HG02970 (cell line): ENCODE measurements around the gene MRPS18B.
A peak's percentile ranks its signal among the peaks of the same experiment; 100 is the strongest.

Experiments used
- ATAC-seq: cut with Tn5 transposase; IDR thresholded peaks from one replicate; pipeline ENCODE4 v1.9.1; 2021; ENCODE audit warnings: mild to moderate bottlenecking, moderate library complexity, moderate number of reproducible peaks; ENCODE audit not compliant: unreplicated experiment, low FRiP score

MRPS18B gene

DNA sequence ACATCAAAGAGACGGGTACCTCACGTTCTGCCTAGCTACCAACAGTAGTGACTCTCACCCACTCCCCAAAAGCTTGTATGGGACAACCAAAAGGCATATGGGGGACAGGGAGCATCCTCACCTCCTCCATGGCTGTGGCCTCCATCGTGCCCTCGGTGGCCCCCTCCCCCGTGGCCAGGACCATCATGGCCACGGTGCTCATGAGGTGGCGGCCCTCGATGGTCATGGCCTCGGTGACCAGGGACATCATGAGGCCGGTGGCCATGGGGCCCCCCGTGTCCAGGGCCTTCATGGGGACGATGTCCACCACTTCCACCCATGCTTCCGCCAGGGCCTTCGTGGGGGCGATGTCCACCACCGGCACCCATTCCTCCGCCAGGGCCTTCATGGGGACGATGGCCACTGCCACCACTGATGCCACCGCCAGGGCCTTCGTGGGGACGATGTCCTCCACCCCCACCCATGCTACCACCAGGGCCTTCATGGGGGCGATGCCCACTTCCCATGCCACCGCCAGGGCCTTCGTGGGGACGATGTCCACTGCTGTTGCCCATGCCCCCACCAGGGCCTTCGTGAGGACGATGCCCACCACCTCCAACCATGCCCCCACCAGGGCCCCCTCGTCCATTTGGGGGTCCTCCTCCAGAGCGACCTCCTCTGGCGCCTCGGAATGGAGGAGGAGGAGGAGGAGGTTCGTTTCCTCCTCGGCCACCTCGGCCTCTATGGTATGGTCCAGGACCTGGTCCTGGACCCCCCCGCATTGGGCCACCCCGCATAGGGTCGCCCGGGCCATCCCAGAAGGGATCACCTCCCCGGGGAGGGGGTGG, 15.6 kb upstream of the MRPS18B start:
- no peak for ATAC-seq

DNA sequence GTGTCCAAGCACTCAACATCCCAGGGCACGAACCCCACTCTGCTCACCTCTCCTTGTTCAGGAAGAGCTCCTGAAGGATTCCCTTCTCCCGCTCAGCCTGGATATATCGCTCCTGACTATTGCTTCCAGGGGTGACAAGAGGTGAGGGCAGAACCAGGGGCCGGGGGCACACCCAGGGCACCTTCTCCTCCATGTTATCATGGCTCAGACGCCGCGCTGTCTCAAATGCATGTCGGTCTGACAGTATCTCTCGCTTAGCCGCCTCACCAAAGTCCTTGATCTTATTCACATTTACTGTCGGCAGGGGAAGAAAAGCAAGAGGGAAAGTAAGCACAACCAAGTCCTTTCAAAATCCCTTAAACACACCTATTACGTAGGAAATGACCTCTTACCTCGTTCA, 13.7 kb upstream of the MRPS18B start:
- ATAC-seq = no peak

DNA sequence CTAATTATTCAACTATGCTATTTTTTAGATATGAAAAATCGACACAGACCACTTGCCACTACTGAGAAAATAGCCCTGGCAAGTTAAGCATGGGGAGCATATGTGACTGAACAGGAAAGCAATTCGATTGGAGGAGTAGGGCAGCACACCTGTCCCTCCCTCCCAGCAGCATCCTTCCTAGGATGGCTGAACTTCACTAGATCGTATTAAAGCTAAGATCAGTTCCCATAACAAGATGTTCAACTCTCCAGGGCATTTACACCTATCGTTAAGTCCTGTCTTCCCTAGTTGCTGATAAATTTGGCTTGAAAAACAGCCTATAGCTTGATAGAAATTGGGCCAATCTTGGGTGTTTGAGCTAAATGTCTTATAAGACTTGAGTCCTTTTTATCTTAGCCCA, 7.6 kb upstream of the MRPS18B start:
- no peak for ATAC-seq

DNA sequence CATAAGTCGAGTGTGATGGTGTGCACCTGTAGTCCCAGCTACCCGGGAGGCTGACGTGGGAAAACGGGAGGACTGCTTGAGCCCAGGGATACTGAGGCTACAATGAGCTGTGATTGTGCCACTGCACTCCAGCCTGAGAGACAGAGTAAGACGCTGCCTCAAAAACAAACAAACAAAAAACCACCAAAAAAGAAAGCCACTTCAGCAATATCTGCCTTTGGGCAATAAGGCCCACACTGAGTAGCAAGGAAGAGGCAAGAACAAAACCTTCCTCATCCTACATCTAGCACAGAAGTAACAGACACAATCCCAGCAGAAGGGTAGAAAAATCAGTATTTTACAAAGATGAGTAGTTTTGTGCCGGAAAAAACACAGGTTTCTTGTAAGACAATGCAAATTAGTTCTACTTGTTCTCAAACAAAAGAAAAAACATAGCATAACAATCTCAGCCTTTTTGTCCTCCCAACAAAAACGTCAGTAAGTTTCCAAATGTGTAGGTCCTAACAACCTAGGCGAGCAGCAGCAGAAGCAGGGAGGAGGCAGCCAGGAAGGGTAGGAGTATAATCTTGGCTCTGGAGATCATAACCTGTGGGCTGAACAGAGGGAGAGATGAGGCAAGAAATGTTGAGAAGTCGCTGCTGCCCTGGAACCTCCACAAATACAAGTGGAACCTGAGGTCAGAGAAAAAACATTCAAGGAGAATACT, 6.3 kb upstream of the MRPS18B start:
- no peak for ATAC-seq

DNA sequence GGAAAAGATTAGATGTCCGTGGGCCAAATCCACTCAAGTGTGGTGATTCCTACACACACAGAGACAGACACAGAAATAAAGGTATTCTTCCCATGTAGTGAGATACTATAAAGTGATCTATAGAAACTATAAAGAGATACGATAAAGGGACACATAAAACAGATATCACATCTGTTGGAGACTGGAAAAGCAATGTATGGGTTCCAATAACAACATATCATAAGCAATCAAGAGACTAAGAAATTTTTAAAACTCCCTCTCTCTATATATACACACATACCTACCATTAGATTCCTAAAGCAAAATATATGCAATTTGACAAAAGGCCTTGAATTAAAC, 5.8 kb upstream of the MRPS18B start:
- ATAC-seq = no peak

DNA sequence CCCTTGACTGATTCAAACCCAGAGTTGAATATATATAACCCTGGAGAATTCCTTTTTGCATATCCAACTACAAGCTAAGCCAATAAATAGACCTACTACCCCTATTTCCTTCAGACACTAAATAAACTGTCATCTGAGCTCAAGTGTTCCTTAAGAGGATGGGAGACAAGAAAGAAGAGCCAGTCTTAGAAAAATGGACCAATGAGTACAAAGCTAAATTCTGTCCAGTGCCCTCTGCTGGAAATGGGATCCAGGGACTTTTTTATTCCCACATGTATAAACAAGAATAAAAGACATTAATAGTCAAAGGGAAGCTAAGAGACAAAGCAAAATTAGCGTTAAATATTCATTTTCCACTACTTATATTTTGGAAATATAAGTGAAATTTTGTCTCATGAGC, 5.4 kb upstream of the MRPS18B start:
- ATAC-seq = no peak

DNA sequence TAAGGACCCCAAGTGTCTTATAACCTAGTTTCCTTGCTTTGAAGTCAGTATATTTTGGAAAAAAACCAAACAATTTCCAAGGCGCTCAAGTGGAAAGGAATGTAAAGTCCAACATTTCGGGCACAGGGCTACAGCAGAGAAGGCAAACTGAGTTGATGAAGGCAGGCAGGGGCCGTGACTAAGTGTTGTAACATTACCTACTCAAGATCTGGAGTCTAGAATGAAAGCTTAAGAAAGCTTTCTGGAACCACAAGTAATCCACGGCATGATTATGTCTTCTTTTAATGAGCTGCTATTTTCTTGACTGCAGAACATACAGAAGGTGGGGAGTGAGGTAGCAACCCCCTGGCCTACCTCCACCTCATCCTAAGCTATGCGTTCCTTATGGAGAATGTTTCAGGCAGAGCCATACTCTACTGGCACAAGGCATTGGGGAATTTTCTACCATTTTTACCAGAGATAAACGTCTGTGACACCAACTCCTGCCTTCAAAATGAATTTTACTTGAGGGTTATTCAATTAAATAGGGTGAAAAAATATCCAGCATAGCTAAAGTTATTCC, 4.9 kb upstream of the MRPS18B start:
- ATAC-seq = no peak

DNA sequence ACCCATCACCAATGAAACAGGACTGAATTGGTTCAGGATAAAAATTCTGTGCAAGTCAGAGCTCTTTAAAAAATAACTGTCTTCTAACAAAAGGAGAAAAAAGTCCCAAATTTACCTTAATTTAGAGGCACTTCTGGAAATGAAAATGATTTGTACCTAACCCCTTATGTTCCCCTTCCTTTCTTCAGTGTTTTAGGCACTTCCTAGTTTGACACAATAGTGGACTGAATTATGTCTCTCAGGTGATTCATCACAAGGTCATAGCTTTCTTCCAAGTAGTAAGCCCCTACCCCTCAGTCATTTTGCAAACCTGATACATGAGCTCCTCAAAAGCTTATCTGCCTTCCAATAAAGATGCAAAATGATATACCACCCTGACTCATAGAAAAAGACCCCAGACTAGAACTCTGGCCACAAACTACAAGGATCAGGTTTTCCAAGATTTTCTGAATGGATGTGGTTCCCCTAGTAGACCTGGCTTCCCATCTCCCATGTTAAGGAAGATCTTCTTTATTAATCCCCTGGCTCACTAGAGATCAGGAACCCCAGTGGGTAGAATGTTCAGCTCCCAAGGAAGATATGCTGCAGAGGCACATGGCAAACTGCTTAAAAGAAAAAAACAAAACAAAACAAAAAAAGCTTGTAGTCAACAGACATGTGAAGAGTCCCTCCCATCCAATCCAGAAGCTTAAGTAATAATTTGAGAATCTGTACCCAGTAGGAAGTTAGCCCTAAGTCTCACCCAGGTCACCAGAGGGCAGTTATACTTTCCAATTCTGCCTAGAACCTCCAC, 4.2 kb upstream of the MRPS18B start:
- no peak for ATAC-seq

DNA sequence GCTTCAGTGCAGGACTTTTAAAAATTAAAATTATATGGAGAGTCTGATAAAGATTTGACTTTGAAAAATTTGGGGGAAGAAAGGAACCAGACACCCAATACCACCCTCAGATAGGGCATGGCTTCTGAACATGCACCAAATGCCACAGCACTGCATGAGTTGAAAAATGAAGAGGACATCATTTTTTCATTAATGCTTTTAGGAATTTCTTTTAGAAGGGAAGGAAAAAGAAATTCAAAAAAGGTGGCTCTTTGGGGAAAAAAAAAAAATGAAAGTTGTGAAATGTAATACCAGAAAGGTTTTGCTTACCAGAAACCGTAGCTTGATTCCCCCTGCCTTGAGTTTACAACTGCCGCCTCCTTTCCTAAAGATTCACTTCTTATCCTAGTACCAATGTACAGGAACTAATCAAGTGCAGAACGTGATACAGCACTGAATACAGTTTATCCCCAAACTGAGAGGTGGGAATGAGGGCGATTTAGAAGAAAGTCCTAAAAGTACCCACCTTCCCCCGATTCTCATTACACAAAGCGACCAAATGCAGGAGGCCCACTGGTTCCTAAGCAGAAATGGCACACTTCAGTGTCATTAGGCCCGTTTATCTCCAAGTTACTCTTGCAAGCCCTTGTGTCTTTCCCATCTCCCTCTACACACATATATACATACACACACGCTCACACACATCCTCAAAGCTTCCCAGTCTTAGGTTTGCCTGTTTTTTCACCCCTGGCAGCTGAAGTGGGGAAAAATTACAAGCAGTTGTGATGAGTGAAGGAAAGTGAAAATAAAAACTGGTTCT, 3.4 kb upstream of the MRPS18B start:
- no peak for ATAC-seq

DNA sequence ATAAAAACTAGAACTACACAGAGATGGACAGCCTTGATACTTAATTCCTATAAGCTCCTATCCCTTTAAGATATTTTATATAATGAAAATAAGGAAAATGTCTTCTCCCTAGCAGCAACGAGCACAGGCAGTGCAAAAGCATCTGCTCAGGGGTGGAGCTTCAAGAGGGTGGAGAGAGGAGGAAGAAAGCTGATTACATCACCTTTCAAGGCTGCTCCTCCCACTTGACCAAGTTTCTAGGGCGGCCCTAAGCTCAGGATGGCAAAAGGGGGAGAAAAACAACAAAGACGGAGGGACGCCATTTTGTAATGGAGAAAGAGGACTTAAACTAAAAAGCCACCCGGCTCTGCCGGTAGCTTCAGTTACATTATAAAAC, 2.8 kb upstream of the MRPS18B start:
- ATAC-seq = peak; percentile 26

DNA sequence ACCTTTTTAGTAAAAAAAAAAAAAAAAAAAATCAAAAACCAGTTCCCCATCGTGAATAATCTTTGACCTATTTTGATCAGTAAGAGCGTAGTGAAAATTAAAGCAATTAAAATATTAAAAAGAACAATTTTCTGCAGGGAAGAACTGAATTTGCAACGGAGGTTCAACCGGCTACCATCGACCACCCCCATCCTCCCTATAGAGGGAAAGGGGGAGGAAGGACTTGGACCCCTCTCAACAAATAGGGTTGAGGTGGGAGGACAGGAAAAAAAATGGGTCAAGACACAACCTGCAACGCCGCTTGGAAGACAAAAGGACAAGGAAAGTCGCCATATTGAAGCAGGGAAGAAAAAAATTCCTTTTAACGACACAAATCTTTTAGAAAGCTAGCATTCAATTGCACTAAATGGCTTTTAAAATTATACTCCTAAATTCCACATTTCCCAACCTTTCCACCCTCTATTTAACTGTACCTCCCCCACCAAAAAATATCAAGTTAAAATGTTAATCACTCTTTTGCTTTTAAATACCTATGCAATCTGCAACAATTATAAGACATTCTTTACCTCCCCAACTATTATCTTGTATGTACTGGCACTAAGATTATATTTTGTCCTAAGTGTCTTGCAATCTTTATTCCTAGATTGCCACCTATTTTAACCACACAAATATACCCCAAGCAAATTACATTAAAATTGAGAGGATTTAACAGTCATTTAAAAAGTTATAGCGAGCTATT, 2.3 kb upstream of the MRPS18B start:
- ATAC-seq = no peak

DNA sequence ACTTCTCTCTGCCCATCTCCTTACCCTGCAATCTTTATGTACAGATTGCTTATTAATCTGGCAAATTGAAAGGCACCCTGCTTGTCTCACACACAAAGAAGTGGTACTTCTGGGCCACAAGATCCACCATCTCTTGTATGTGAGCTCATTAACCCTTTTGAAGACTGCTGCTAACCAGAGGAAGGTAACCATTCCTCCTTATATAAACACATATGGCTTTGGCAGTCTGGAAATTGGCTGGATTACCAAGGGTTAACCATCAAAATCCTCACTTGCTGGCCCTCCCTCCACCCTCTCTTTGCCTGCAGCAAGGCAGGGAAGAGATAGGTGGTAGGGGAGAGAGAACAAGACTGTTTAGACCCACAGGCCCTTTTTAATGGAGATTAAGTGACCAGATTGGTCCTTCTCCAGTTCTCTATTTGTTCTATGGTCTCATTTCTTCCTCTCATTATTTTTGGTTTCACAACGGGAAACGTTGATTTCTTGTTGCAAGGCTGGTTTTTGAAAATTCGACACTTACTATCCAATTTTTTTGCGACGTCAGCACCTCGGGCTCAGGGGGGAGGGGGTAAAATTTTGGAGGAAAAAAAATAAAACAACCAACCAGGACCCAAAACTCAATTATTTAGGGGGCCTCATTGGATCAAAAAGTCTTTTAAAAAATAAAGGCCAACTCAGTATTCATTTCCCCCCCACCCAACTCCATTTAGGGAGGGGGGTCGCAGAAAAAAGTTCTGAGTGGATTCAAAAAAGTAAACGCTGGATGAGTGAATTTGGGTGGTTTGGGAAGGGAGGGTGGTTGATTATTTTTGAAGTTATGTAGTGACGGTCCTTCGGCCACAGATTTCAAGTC, 1.5 kb upstream of the MRPS18B start:
- no peak for ATAC-seq

DNA sequence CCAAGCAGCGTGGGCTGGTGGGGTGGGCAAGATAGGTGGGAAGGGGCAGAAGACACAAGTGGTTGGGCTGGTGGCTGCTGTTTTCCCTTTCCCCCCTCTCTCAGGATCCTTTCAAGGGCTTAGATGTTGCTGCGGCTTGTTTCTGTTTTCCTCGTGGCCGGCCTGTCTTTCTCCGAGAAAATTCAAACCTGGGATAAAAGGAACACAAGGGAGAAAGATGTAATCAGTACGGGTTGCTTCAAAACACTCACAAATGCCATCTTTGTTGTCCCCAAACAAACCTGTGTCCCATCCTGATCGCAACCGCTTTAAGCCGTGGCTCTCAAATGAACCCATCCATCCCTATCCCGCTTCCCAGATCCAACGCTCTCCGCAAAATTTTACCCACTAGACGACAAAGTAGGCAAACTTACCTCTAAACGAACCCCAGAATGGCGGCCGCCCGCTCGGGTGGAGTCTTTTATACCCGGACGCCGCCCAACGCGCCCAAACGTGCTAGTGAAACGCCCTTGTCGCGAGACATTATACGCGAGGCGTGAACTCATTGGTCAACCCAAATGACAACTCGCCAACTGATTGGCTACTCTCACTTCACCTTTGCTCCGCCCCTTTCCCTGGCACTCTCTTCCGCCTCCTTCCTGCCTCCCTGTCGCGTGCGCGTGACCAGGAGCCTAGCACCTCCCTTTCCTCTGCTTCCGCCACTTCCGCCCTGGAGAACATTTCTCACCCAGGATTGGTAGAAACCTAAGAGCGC, 652 bp upstream of the MRPS18B start, which contains the start of gene PPP1R10:
Gene PPP1R10 (minus strand): TSS at position 433 of the 754 bp plus-strand sequence. CDS start 7,299 bp downstream, outside the sequence.
- ATAC-seq = peak; percentile 81

DNA sequence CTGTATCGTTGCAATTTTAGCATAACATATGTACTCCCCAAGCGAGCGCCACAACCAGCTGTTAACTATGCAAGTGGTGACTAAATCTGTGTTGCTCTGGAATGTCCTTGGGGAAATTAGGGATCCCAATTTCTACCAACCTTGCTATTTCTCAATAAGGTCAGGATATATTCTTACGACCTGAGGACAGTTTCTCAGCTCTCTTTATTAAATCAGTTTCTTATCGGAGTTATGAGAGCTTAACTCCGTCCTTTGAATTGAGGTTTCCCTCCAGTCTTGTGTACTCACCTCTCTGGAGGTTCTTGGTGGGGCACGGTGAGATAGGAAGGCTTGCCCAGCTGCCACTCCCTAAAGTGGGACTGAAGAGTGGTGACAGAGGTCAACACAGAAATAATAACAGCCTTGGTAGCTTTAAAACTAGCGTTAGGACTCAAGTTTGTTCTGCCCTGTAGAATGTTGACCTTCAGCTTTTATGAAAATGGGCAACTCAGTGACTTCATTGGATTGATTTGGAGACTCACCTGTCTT, 694 bp downstream of the MRPS18B start:
- no peak for ATAC-seq

DNA sequence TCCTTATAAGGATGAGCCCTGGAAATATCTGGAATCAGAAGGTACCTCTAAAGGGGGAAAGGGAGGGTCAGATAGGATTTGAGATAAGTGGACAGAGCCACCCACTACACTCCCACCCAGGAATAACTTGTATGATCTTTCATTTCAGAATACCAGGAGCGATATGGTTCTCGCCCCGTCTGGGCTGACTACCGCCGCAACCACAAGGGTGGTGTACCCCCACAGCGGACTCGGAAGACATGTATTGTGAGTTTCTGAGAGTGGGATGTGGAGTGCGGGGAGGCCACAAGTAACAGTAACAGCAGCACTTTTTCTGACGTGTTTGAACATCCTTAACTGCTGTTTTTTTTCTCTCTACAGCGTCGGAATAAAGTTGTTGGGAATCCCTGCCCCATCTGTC, 1.9 kb downstream of the MRPS18B start:
- ATAC-seq = no peak

DNA sequence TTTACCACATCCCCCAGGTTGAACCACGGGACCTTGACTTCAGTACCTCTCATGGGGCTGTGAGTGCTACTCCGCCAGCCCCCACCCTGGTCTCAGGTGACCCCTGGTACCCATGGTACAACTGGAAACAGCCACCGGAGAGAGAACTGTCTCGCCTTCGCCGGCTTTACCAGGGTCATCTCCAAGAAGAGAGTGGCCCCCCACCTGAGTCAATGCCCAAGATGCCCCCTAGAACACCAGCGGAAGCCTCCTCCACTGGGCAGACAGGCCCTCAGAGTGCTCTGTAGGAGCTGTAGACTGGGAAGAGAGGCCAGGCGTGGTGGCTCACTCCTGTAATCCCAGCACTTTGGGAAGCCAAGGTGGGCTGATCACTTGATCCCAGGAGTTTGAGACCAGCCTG, 7.9 kb downstream of the MRPS18B start:
- no peak for ATAC-seq

DNA sequence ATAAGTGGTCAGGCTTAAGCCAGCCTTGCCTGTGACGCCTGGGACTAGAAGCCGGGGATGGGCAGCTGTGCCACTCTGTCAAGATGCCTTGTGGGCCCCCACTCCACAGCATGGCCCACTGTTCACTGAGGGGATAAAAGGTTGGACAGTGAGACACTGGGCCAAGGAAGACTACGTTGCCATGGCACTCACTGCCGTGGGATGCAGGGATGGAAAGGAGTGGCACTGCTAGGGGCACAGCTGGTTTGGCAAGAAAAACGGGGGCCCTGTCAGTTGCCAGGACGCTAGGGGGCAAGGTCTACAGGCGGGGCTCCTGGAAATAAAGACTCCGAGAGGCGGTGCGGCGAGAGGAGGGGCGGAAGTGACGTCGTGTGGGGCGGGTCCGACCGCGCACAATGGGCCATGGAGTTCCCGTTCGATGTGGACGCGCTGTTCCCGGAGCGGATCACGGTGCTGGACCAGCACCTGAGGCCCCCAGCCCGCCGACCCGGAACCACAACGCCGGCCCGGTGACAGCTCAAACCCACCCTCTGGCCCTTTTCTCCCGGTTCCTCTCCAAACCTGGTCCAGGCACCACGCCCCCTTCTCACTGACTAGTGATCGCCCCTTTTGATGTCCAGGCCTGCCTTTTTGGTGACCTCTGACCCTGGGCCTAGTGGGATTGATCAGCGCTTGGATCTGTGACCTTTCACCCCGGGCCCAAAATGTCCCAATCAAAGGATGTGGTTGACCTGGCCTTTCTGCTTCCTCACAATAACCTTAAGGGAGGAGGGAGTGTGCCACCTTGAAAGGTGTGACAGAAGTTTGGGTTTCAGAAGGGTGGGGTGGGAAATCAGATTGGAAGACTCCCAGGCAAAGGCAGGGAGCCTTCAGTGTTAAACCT, 9.1 kb downstream of the MRPS18B start, which contains the start of gene ATAT1:
Gene ATAT1 (plus strand): TSS at position 391 of the 883 bp plus-strand sequence.
- peak; percentile 60 for ATAC-seq
